HG03469 (cell line): ENCODE data around the gene FOXP1.

Experiments
- ATAC-seq: cut with Tn5 transposase; IDR thresholded peaks from one replicate; pipeline ENCODE4 v1.9.1; 2021; ENCODE audit warnings: mild to moderate bottlenecking, moderate library complexity, moderate number of reproducible peaks; ENCODE audit not compliant: unreplicated experiment

Gene FOXP1

GRCh38 chr3:71511037-71511436 lies 72.5 kb downstream of the FOXP1 start:
- no peak for ATAC-seq

GRCh38 chr3:71510510-71510909 lies 73.0 kb downstream of the FOXP1 start:
- ATAC-seq, result no peak

GRCh38 chr3:71509066-71509465 lies 74.5 kb downstream of the FOXP1 start:
- ATAC-seq, result no peak

GRCh38 chr3:71505767-71506350 lies 77.7 kb downstream of the FOXP1 start:
- ATAC-seq, result no peak

GRCh38 chr3:71504250-71505036 lies 79.1 kb downstream of the FOXP1 start:
- ATAC-seq, result no peak

GRCh38 chr3:71503525-71504249 lies 79.8 kb downstream of the FOXP1 start:
- ATAC-seq, result no peak

- no peak for ATAC-seq
Measured at GRCh38 chr3:71502066-71502625, 81.4 kb downstream of the FOXP1 start.

GRCh38 chr3:71500696-71501095 lies 82.8 kb downstream of the FOXP1 start:
- ATAC-seq, result no peak

- no peak for ATAC-seq
Measured at GRCh38 chr3:71499227-71499876, 84.2 kb downstream of the FOXP1 start.

- ATAC-seq, result no peak
Measured at GRCh38 chr3:71498543-71498942, 85.0 kb downstream of the FOXP1 start.

GRCh38 chr3:71497971-71498444 lies 85.5 kb downstream of the FOXP1 start:
- no peak for ATAC-seq

GRCh38 chr3:71497367-71497897 lies 86.1 kb downstream of the FOXP1 start:
- no peak for ATAC-seq

- no peak for ATAC-seq
Measured at GRCh38 chr3:71495708-71496472, 87.6 kb downstream of the FOXP1 start.

- ATAC-seq, result no peak
Measured at GRCh38 chr3:71494212-71494611, 89.3 kb downstream of the FOXP1 start.

- no peak for ATAC-seq
Measured at GRCh38 chr3:71492974-71493771, 90.4 kb downstream of the FOXP1 start.

- ATAC-seq, result no peak
Measured at GRCh38 chr3:71492566-71492965, 91.0 kb downstream of the FOXP1 start.

GRCh38 chr3:71491154-71491752 lies 92.3 kb downstream of the FOXP1 start:
- ATAC-seq, result no peak

- no peak for ATAC-seq
Measured at GRCh38 chr3:71490692-71491091, 92.8 kb downstream of the FOXP1 start.

- no peak for ATAC-seq
Measured at GRCh38 chr3:71489315-71489761, 94.2 kb downstream of the FOXP1 start.
